Fibroblast of lung (primary cell): ENCODE results near the gene UGT8. TPM values are rescaled to one million over a fixed set of nuclear protein-coding genes. Genes with fewer than 3 reads are reported as not detected.

Experiments
- DNase-seq, 2 donors: peaks; one replicate each; pipeline versions ENCODE4 v3.0.0 to v3.0.0-alpha.2; 2010; ENCODE audit warnings: low read depth in 2 of 2
- H2AFZ ChIP-seq: 2 replicates; pipeline ENCODE4 v1.5.1; 2012; ENCODE audit warnings: low read length, control low read depth, inconsistent platforms
- H3K27ac ChIP-seq: 2 replicates; pipeline ENCODE4 v1.5.1; 2011; ENCODE audit warnings: low read length, control low read depth; ENCODE audit not compliant: insufficient read depth
- H3K27me3 ChIP-seq: 2 replicates; pipeline ENCODE4 v1.5.1; 2011; ENCODE audit warnings: mild to moderate bottlenecking, low read length; ENCODE audit not compliant: control insufficient read depth, insufficient read depth
- H3K36me3 ChIP-seq: 2 replicates; pipeline ENCODE4 v1.5.1; 2011; ENCODE audit warnings: low read length; ENCODE audit not compliant: control insufficient read depth, insufficient read depth
- H3K4me1 ChIP-seq: 2 replicates; pipeline ENCODE4 v1.5.1; 2011; ENCODE audit warnings: low read length; ENCODE audit not compliant: control insufficient read depth, insufficient read depth; ENCODE audit errors: extremely low read depth
- H3K4me2 ChIP-seq: 2 replicates; pipeline ENCODE4 v1.5.1; 2011; ENCODE audit warnings: low read length, control low read depth; ENCODE audit not compliant: insufficient read depth; ENCODE audit errors: extremely low read depth
- H3K4me3 ChIP-seq, 4 experiments: fragments of 200-600 bp in 1 of 4; sonication (generic) in 1 of 4; replicated peaks in 1 of 4; 2 replicates each; pipeline ENCODE4 v1.5.1; 2011 to 2016; ENCODE audit warnings: low read length in 4 of 4, low read depth in 3 of 4, mild to moderate bottlenecking in 3 of 4, control low read depth in 2 of 4, inconsistent platforms in 1 of 4, mixed read lengths in 1 of 4; ENCODE audit not compliant: insufficient read depth in 1 of 4; ENCODE audit errors: control extremely low read depth in 1 of 4
- H3K79me2 ChIP-seq: 2 replicates; pipeline ENCODE4 v1.5.1; 2012; ENCODE audit warnings: mild to moderate bottlenecking, low read length, inconsistent platforms; ENCODE audit not compliant: control insufficient read depth, insufficient read depth
- H3K9ac ChIP-seq: 2 replicates; pipeline ENCODE4 v1.5.1; 2011; ENCODE audit warnings: mild to moderate bottlenecking, low read length, control low read depth; ENCODE audit not compliant: insufficient read depth
- H3K9me3 ChIP-seq: 2 replicates; pipeline ENCODE4 v1.5.1; 2012; ENCODE audit warnings: low read depth, low read length; ENCODE audit not compliant: control insufficient read depth, insufficient read depth
- H4K20me1 ChIP-seq: 2 replicates; pipeline ENCODE4 v1.5.1; 2011; ENCODE audit warnings: low read length; ENCODE audit not compliant: control insufficient read depth, insufficient read depth; ENCODE audit errors: extremely low read depth
- CTCF ChIP-seq, 2 donors: IDR thresholded peaks in 1 of 2; conservative IDR thresholded peaks in 1 of 2; 1 replicate in 1 of 2; 2 replicates in 1 of 2; pipeline ENCODE4 v1.5.1; 2011 to 2012; ENCODE audit warnings: low read length in 2 of 2, control low read depth in 1 of 2, inconsistent platforms in 1 of 2, low read depth in 1 of 2, mild to moderate bottlenecking in 1 of 2
- EZH2 ChIP-seq: IDR thresholded peaks from 2 replicates; pipeline ENCODE4 v1.5.1; 2012; ENCODE audit warnings: low read length, control low read depth, mild to moderate bottlenecking; ENCODE audit errors: missing control alignments
- polyA plus RNA-seq, 2 donors: library from polyadenylated mRNA; depleted of rRNA in 1 of 2; stranded (reverse) in 1 of 2; unstranded in 1 of 2; fragments of >200 nt; gene quantifications; 2 replicates each; pipeline ENCODE4 v1.2.1, GENCODE V29; 2011 to 2012; ENCODE audit warnings: missing spikeins in 1 of 2
- total RNA-seq: library from RNA; depleted of rRNA; stranded (reverse); fragments of >200 nt; gene quantifications from 2 replicates; pipeline ENCODE4 v1.2.1, GENCODE V29; 2014

Gene UGT8
- total and polyA plus RNA-seq, 2 donors (not counting 1 experiment from before 2014, with no cell fraction given) = under 0.01 TPM; not detected in 1

GRCh38 chr4:114593526-114593925 lies 5.1 kb upstream of the UGT8 start:
- H3K27me3 ChIP-seq = peaks cover 10% of the 10 kb centered on the region
- no peak overlapping the region for H2AFZ ChIP-seq
- no peak overlapping the region for H3K9ac ChIP-seq
- H3K4me3 ChIP-seq = no peak overlapping the region
- H3K9me3 ChIP-seq = no peaks in the 10 kb centered on the region
- H4K20me1 ChIP-seq = no peaks in the 10 kb centered on the region
- TF ChIP-seq CTCF (conservative IDR thresholded peaks at IDR 0.05 in 1 of 2, IDR thresholded peaks at IDR 0.05 in 1 of 2; ENCODE audit: low read depth in 1 of 2, low read length in 2 of 2) (no peak), EZH2 (no peak)
- H3K4me1 ChIP-seq = no peaks in the 10 kb centered on the region
- H3K27ac ChIP-seq = no peak overlapping the region
- no peak overlapping the region for H3K4me2 ChIP-seq
- H3K79me2 ChIP-seq = no peaks in the 10 kb centered on the region
- no peak for DNase-seq
- no peaks in the 10 kb centered on the region for H3K36me3 ChIP-seq

- TF ChIP-seq EZH2 = no peak
- TF ChIP-seq CTCF (conservative IDR thresholded peaks at IDR 0.05 in 1 of 2, IDR thresholded peaks at IDR 0.05 in 1 of 2; ENCODE audit: low read depth in 1 of 2, low read length in 2 of 2) = no peak
- Histone ChIP-seq H3K27me3 (peaks cover 25% of the 10 kb centered on the region), H3K9ac (no peak overlapping the region), H3K4me2 (no peak overlapping the region), H2AFZ (no peak overlapping the region), H3K4me3 (no peak overlapping the region), H4K20me1 (no peaks in the 10 kb centered on the region), H3K79me2 (no peaks in the 10 kb centered on the region), H3K4me1 (no peaks in the 10 kb centered on the region), H3K27ac (no peak overlapping the region), H3K9me3 (no peaks in the 10 kb centered on the region), H3K36me3 (no peaks in the 10 kb centered on the region)
- no peak for DNase-seq
These were observed 3.4 kb upstream of the UGT8 start for GRCh38 chr4:114595207-114595606.

DNA sequence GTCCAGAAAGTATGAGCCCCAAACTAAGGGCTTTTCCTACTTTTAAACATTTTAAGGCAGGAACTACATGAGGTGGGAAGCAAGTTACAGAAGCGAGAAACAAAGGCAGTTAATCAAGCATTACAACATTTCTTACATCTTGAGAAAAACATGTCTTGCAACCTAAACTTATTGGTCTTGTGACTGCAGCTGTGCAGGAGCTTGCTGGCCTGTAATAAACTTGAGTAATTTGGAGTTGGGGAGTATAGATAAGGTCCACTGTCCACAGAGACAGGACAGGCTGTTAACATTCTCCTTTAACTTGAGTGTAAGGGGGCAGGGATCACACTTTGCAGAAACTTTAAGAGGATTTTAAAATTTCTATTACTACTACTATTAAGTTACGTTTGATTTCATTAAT lies 2.7 kb upstream of the UGT8 start:
- Histone ChIP-seq H3K4me3 (no peak overlapping the region), H4K20me1 (no peaks in the 10 kb centered on the region), H3K79me2 (no peaks in the 10 kb centered on the region), H3K27me3 (peaks cover 25% of the 10 kb centered on the region), H3K4me1 (no peaks in the 10 kb centered on the region), H3K4me2 (no peak overlapping the region), H3K9me3 (no peaks in the 10 kb centered on the region), H3K9ac (no peak overlapping the region), H2AFZ (no peak overlapping the region), H3K27ac (no peak overlapping the region), H3K36me3 (no peaks in the 10 kb centered on the region)
- no peak for DNase-seq
- TF ChIP-seq CTCF (conservative IDR thresholded peaks at IDR 0.05 in 1 of 2, IDR thresholded peaks at IDR 0.05 in 1 of 2; ENCODE audit: low read depth in 1 of 2, low read length in 2 of 2) (no peak), EZH2 (no peak)
